ENCODE results near the gene PHKG1.
"Not testable (repeated sequence)": the region's sequence is repeated elsewhere in the genome, so short reads cannot be mapped to it uniquely, and the experiment has no call there.

PHKG1 gene

GRCh38 chr7:56083150-56083785 lies 9.5 kb downstream of the PHKG1 start:
- DNase-seq (ENCODE audit: low read depth): no peak

- no peak for DNase-seq (ENCODE audit: low read depth)
These were observed 11.0 kb downstream of the PHKG1 start for GRCh38 chr7:56081626-56082340.

GRCh38 chr7:56080726-56081435 lies 11.9 kb downstream of the PHKG1 start:
- not testable (repeated sequence) for DNase-seq (ENCODE audit: low read depth)

GRCh38 chr7:56079450-56080185 lies 13.1 kb downstream of the PHKG1 start:
- no peak for DNase-seq (ENCODE audit: low read depth)

GRCh38 chr7:56078196-56078595 lies 14.6 kb downstream of the PHKG1 start:
- DNase-seq (ENCODE audit: low read depth): no peak

- no peak for DNase-seq (ENCODE audit: low read depth)
These were observed 15.1 kb downstream of the PHKG1 start for GRCh38 chr7:56077681-56078080.

GRCh38 chr7:56074371-56074791 lies 18.4 kb downstream of the PHKG1 start:
- DNase-seq (ENCODE audit: low read depth): peak; percentile 33

- not testable (repeated sequence) for DNase-seq (ENCODE audit: low read depth)
These were observed 26.4 kb downstream of the PHKG1 start for GRCh38 chr7:56066376-56066775.

- peak; percentile 88 for DNase-seq (ENCODE audit: low read depth)
These were observed 28.7 kb downstream of the PHKG1 start, which contains the start of gene SUMF2 for GRCh38 chr7:56063882-56064625. Gene SUMF2, plus strand, starts transcription at chr7:56064286. Its CDS starts 26 bp downstream, at chr7:56064312.

- DNase-seq (ENCODE audit: low read depth): no peak
These were observed 29.3 kb downstream of the PHKG1 start for GRCh38 chr7:56063500-56063881.

GRCh38 chr7:56062382-56062781 lies 30.4 kb downstream of the PHKG1 start:
- DNase-seq (ENCODE audit: low read depth): no peak

- DNase-seq (ENCODE audit: low read depth): no peak
These were observed 38.8 kb downstream of the PHKG1 start for GRCh38 chr7:56053993-56054392.

- no peak for DNase-seq (ENCODE audit: low read depth)
These were observed 39.4 kb downstream of the PHKG1 start for GRCh38 chr7:56053379-56053778.

- peak; percentile 92 for DNase-seq (ENCODE audit: low read depth)
These were observed 41.2 kb downstream of the PHKG1 start, which contains the start of the genes CCT6A and PSPH for GRCh38 chr7:56051339-56052191. Gene CCT6A, plus strand, starts transcription at chr7:56051765. Its CDS starts 84 bp downstream, at chr7:56051849. Gene PSPH, minus strand, starts transcription at chr7:56051444. Its CDS starts 30,232 bp downstream, at chr7:56021212.

- no peak for DNase-seq (ENCODE audit: low read depth)
These were observed 41.8 kb downstream of the PHKG1 start for GRCh38 chr7:56051053-56051338.

- not testable (repeated sequence) for DNase-seq (ENCODE audit: low read depth)
These were observed 44.0 kb downstream of the PHKG1 start for GRCh38 chr7:56048763-56049162.

- no peak for DNase-seq (ENCODE audit: low read depth)
These were observed 44.5 kb downstream of the PHKG1 start for GRCh38 chr7:56048245-56048644.

GRCh38 chr7:56047446-56048116 lies 45.2 kb downstream of the PHKG1 start:
- not testable (repeated sequence) for DNase-seq (ENCODE audit: low read depth)

GRCh38 chr7:56046721-56047445 lies 45.9 kb downstream of the PHKG1 start:
- no peak for DNase-seq (ENCODE audit: low read depth)

Measured in stimulated activated CD8-positive, alpha-beta memory T cell treated with anti-CD3 and anti-CD28 coated beads, Interleukin-4, amount 100 ng/mL, for 24 hours (primary cell).